NCI-H774 (cell line): ENCODE results near the gene PLEKHH3.
"Not testable (repeated sequence)": the region's sequence is repeated elsewhere in the genome, so short reads cannot be mapped to it uniquely, and the experiment has no call there.

Experiments
- DNase-seq: peaks from one replicate; lab custom pipeline; 2025; lab: John Stamatoyannopoulos, UW

PLEKHH3 gene

GRCh38 chr17:42629411-42630009, 47.3 kb downstream of the PLEKHH3 start:
- no peak for DNase-seq

GRCh38 chr17:42627032-42627764, 49.6 kb downstream of the PLEKHH3 start:
- DNase-seq, result not testable (repeated sequence)

- DNase-seq, result peak; percentile 42
Observed at GRCh38 chr17:42623732-42624596, 52.8 kb downstream of the PLEKHH3 start.

GRCh38 chr17:42623271-42623670, 53.5 kb downstream of the PLEKHH3 start:
- DNase-seq, result no peak

GRCh38 chr17:42621987-42622386, 54.8 kb downstream of the PLEKHH3 start:
- DNase-seq, result not testable (repeated sequence)

- peak; percentile 53 for DNase-seq
Observed at GRCh38 chr17:42618442-42619150, 58.2 kb downstream of the PLEKHH3 start.

- no peak for DNase-seq
Observed at GRCh38 chr17:42617956-42618431, 58.8 kb downstream of the PLEKHH3 start.
